Vagina (tissue), 2 donors: Measurements from ENCODE around the gene SURF6. TPM values are rescaled to one million over a fixed set of nuclear protein-coding genes. Genes with fewer than 3 reads are reported as not detected.
"Not testable (repeated sequence)": the region's sequence is repeated elsewhere in the genome, so short reads cannot be mapped to it uniquely, and the experiment has no call there.

Source experiments
- DNase-seq, 2 donors: peaks; one replicate each; pipeline ENCODE4 v3.0.0-alpha.2; 2017; ENCODE audit errors: extremely low spot score in 2 of 2
- H3K27ac ChIP-seq: fragments of 200-600 bp; sonication (generic); one replicate; pipeline ENCODE4 v1.5.1; 2019
- H3K27me3 ChIP-seq: fragments of 200-600 bp; sonication (generic); one replicate; pipeline ENCODE4 v1.5.1; 2019
- H3K36me3 ChIP-seq, 2 donors: fragments of 200-600 bp; sonication (generic); one replicate each; pipeline ENCODE4 v1.5.1; 2017 to 2019
- H3K4me1 ChIP-seq: fragments of 200-600 bp; sonication (generic); one replicate; pipeline ENCODE4 v1.5.1; 2019
- H3K4me3 ChIP-seq, 2 donors: fragments of 200-600 bp; sonication (generic); 1 replicate in 1 of 2; 2 replicates in 1 of 2; pipeline ENCODE4 v1.5.1; 2016 to 2019
- H3K9me3 ChIP-seq: fragments of 200-600 bp; sonication (generic); one replicate; pipeline ENCODE4 v1.5.1; 2019
- POLR2A ChIP-seq, 2 donors: fragments of 450-650 bp; IDR thresholded peaks; one replicate each; pipeline ENCODE4 v1.6.1; 2017; ENCODE audit warnings: antibody characterized with exemption in 2 of 2, mild to moderate bottlenecking in 2 of 2, moderate library complexity in 2 of 2
- POLR2AphosphoS5 ChIP-seq, 2 donors: sonication (generic); formaldehyde crosslinking; IDR thresholded peaks; one replicate each; pipeline ENCODE4 v1.9.0; 2017; ENCODE audit warnings: antibody characterized with exemption in 2 of 2, mild to moderate bottlenecking in 2 of 2, low read depth in 1 of 2; ENCODE audit not compliant: insufficient read depth in 1 of 2
- intact Hi-C: fragments of 100-400 bp; cut with DNase I; formaldehyde crosslinking; loops from one replicate; pipeline ENCODE4 v1.15.1; 2023
- total RNA-seq: library from RNA; depleted of rRNA; stranded (reverse); fragments of >200 nt; gene quantifications from one replicate; pipeline ENCODE4 v1.2.3, GENCODE V29; 2016
- TF ChIP-seq, protein P1 (sequence below), 3 experiments: fragments of 450-650 bp in 2 of 3; fragments of 200-600 bp in 1 of 3; sonication (generic) in 1 of 3; IDR thresholded peaks; one replicate each; pipeline ENCODE4 v1.5.1; 2017 to 2019; ENCODE audit warnings: antibody characterized with exemption in 3 of 3, mild to moderate bottlenecking in 2 of 3, moderate library complexity in 2 of 3

The SURF6 gene
- total RNA-seq, 1 donor from 2014 or later: 12.8 TPM

DNA sequence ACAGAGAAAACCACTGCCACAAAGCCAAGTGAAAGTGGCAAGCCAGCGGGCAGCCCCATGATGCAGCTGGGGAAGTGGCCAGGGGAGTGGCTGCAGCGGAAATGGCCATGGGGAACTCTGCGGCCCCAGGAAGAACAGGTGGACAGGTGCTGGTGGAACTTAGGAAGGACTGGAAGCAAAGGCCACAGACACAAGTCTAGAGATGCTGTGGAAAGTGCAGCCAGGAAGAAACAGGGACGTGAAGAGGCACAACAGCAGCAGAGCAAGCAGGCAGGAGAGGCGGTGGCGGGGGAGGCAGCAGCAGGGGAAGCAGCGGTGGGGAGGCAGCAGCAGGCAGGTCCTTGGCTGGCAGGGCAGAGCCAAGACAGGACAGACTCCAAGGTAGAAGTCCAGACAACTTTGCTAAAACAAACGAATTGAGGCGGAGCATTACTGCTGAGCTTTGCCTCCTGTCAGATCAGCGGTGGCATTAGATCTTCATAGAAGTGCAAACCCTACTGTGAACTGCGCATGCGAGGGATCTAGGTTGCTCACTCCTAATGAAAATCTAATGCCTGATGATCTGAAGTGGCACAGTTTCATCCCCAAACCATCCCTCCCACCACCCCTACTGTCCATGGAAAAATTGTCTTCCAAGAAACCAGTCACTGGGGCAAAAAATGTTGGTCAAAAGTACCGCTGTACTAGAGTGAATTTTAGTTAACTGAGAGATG, 11.8 kb downstream of the SURF6 start:
- Histone ChIP-seq H3K27me3 (no peaks in the 10 kb centered on the region), H3K4me1 (no peaks in the 10 kb centered on the region), H3K4me3 (no peak overlapping the region), H3K27ac (no peak overlapping the region), H3K9me3 (no peaks in the 10 kb centered on the region), H3K36me3 (no peaks in the 10 kb centered on the region)
- intact Hi-C loops: no loop called here
- no peak for DNase-seq
- TF ChIP-seq POLR2A (IDR thresholded peaks at IDR 0.05) (no peak), POLR2AphosphoS5 (IDR thresholded peaks at IDR 0.05; ENCODE audit: insufficient read depth in 1 of 2, low read depth in 1 of 2) (no peak)
- TF ChIP-seq, protein P1, sequence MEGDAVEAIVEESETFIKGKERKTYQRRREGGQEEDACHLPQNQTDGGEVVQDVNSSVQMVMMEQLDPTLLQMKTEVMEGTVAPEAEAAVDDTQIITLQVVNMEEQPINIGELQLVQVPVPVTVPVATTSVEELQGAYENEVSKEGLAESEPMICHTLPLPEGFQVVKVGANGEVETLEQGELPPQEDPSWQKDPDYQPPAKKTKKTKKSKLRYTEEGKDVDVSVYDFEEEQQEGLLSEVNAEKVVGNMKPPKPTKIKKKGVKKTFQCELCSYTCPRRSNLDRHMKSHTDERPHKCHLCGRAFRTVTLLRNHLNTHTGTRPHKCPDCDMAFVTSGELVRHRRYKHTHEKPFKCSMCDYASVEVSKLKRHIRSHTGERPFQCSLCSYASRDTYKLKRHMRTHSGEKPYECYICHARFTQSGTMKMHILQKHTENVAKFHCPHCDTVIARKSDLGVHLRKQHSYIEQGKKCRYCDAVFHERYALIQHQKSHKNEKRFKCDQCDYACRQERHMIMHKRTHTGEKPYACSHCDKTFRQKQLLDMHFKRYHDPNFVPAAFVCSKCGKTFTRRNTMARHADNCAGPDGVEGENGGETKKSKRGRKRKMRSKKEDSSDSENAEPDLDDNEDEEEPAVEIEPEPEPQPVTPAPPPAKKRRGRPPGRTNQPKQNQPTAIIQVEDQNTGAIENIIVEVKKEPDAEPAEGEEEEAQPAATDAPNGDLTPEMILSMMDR (IDR thresholded peaks at IDR 0.05): no peak

DNA sequence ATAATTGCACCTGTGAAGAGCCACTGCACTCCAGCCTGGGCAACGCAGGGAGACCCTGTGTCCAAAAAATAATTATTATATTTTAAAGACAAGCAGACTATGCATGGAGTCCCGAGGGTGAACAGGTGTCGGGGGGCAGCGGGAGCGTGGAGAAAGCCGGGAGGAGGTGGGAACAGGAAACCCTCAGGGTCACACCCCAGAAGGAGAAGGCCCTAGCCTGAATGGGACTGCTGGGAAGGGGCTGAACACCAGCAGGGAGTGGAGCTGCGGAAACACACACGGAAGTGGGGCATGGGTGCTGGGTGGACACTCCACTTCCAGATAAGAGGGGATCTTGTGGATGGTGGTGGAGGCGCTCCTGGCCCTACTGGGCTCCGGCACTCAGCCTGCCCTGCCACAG, 12.8 kb downstream of the SURF6 start:
- no peak for TF ChIP-seq POLR2A (IDR thresholded peaks at IDR 0.05)
- TF ChIP-seq, protein P1 (IDR thresholded peaks at IDR 0.05): no peak
- TF ChIP-seq POLR2AphosphoS5 (IDR thresholded peaks at IDR 0.05; ENCODE audit: insufficient read depth in 1 of 2, low read depth in 1 of 2): no peak
- Histone ChIP-seq H3K4me1 (no peaks in the 10 kb centered on the region), H3K27ac (no peak overlapping the region), H3K9me3 (no peaks in the 10 kb centered on the region), H3K4me3 (no peak overlapping the region), H3K27me3 (no peaks in the 10 kb centered on the region), H3K36me3 (no peaks in the 10 kb centered on the region)
- DNase-seq: no peak
- intact Hi-C loops: no loop called here

DNA sequence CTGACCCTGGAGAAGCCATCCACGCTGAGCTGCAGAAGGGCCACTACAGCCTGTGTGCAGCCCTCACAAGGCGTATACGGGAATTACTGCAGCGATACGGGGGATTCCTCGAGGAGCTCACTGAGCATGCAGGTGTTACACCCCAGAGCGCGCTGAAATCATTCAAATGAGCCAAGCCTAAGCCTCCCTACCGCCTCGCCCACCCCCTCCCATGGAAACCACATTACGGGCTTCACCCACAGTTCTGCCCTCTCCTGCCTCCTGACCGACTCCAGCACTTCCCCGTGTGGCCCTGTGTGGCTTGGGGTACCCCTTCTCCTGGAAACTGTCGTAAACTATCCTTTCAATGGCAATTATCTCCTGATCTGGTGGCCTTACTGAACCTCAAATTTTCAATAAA, 13.3 kb downstream of the SURF6 start:
- no peak overlapping the region for H3K27ac ChIP-seq
- no peak overlapping the region for H3K4me3 ChIP-seq
- no peaks in the 10 kb centered on the region for H3K36me3 ChIP-seq
- no peak for DNase-seq
- intact Hi-C loops: no loop called here
- no peaks in the 10 kb centered on the region for H3K27me3 ChIP-seq
- no peak for TF ChIP-seq POLR2A (IDR thresholded peaks at IDR 0.05)
- H3K9me3 ChIP-seq: no peaks in the 10 kb centered on the region
- H3K4me1 ChIP-seq: no peaks in the 10 kb centered on the region

DNA sequence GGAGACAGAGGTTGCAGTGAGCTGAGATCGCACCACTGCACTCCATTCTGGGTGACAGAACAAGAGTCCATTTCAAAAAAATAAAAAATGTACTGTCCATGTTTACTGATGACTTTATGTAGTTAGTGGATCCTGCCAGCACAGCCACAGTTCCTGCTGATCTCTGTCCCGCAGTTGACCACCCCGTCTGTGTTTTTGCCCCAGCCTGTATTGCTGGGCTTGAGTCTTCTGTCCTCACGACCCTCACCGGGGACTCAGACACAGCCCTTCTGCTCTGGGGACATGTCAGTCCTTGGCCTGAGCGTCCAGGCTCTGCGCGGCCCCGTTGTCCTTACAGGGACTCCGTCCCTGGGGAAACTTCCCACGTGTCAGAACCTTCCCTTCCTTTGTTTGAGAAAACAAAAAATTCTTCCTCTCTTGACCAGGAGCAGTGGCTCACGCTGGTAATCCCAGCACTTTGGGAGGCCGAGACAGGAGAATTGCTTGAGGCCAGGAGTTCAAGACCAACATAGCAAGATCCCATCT, 14.5 kb downstream of the SURF6 start:
- H3K9me3 ChIP-seq: no peaks in the 10 kb centered on the region
- intact Hi-C loops: no loop called here
- DNase-seq: no peak
- TF ChIP-seq, protein P1 (IDR thresholded peaks at IDR 0.05): no peak
- TF ChIP-seq POLR2AphosphoS5 (IDR thresholded peaks at IDR 0.05; ENCODE audit: insufficient read depth in 1 of 2, low read depth in 1 of 2) (no peak), POLR2A (IDR thresholded peaks at IDR 0.05) (no peak)
- no peak overlapping the region for H3K4me3 ChIP-seq
- H3K27me3 ChIP-seq: no peaks in the 10 kb centered on the region
- no peaks in the 10 kb centered on the region for H3K36me3 ChIP-seq
- no peaks in the 10 kb centered on the region for H3K4me1 ChIP-seq
- H3K27ac ChIP-seq: no peak overlapping the region

DNA sequence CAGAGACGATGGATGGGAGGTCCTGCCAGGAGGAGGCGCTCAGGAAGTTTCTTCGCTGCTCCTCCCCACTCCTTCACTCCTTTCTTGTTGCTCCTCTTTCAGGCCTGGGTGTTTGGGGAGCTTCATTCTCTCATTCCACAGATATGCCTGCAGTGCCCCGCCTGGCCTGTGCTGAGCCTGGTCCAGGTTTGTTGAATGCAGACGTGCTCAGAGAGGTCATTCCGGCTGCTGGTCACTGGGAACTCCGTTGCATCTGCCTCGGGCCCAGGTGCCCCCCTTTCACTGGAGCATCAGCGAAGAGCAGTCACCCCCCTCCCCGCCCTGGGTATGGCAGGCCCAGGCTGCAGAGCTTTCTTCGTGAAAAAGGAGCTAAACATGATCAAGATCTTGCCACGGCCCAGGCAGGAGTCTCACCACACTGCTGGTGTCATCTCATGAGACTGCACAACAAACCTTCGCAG, 15.5 kb downstream of the SURF6 start:
- intact Hi-C loops: no loop called here
- no peak for TF ChIP-seq POLR2A (IDR thresholded peaks at IDR 0.05)
- TF ChIP-seq, protein P1 (IDR thresholded peaks at IDR 0.05): no peak
- no peak for TF ChIP-seq POLR2AphosphoS5 (IDR thresholded peaks at IDR 0.05; ENCODE audit: insufficient read depth in 1 of 2, low read depth in 1 of 2)
- Histone ChIP-seq H3K36me3 (no peaks in the 10 kb centered on the region), H3K27ac (no peak overlapping the region), H3K27me3 (no peaks in the 10 kb centered on the region), H3K4me3 (no peak overlapping the region), H3K9me3 (no peaks in the 10 kb centered on the region), H3K4me1 (no peaks in the 10 kb centered on the region)
- no peak for DNase-seq

DNA sequence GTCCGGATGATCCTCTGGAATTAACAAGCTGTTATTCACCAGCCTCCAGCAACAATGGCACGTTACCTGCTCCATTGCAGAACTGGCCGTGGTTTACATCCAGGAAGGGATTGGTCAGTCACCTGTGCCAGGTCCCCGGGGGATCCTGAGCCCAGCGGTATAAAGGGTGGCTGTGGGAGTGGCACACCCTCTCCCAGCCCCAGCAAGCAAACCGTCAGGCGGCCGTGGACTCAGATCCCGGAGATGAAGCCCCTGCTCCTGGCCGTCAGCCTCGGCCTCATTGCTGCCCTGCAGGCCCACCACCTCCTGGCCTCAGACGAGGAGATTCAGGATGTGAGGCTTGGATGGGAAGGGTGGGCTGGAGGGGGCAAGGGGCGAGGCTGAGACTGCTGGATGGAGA, 18.4 kb downstream of the SURF6 start:
- H3K27me3 ChIP-seq, DNase-seq, intact Hi-C loops, H3K9me3 ChIP-seq, H3K36me3 ChIP-seq, H3K4me3 ChIP-seq, H3K27ac ChIP-seq, H3K4me1 ChIP-seq: not testable (repeated sequence)
